ENCODE measurements around the gene DCUN1D2.

The DCUN1D2 gene

DNA sequence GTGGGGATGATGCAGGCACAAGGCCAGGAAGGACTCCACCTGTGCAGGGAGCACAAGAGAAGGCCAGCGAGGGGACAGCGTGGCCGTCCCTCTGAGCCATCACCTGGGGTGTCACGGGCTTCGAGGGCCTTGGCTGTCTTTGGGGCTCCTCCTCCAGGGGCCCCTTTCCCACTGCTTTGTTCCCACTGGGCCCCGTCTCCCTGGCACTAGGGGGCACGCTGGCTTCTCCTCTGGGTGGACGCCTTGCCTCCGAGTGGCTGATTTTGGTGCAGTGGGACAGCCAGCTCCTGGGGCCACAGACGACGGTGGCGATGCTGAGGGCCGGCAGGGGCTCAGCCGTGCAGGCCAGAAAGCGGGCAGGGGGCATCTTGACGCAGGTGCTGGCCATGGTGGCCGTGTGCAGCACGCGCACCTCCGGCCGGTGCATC is 83.4 kb downstream of the DCUN1D2 start:
- DNase-seq (ENCODE audit: low spot score), result no peak

DNA sequence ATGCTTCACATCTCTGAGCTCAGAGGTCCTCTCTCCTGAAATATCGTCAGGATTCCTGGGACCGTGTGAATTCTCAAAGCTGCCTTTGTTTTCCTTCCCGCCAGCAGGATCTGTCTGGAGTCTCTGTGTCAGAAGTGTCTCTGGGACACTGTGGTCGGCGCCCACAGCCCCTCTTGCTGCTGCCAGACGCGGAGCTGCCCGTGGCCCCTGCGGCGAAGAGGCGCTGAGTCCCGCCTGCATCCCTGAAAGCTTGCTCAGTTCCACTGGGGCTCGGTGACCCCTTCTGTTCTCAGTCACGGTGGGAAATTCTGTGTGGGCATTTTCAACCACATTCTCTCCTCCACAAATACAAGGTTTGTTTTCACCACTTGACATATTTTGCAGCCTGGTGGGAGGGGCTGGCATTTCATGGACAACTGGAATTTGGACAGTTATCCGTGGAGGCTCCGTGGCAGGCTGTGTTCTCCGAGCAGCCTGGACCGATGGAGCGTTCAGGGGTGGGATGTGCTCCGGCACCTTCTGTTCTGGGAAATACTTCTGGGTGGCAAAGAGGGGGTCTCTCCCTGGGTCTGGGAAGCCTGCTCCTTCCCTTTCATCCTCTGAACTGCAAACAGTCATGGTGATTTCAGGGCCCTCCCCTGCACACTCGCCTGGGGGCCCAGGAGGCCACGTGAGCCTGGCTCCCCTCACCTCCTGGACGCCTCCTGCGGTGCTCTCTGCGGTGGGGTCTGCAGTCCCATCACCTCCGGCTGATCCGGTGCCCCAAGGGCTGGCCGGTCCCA is 84.0 kb downstream of the DCUN1D2 start:
- DNase-seq (ENCODE audit: low spot score), result no peak
